Activated T-cell treated with anti-CD3 and anti-CD28 coated beads for 24 hours (primary cell): Measurements from ENCODE around the gene CTCFL.

ENCODE experiments used
- DNase-seq: peaks from one replicate; pipeline ENCODE4 v3.0.0-alpha.2; 2020; ENCODE audit warnings: low read depth

Gene CTCFL

DNA sequence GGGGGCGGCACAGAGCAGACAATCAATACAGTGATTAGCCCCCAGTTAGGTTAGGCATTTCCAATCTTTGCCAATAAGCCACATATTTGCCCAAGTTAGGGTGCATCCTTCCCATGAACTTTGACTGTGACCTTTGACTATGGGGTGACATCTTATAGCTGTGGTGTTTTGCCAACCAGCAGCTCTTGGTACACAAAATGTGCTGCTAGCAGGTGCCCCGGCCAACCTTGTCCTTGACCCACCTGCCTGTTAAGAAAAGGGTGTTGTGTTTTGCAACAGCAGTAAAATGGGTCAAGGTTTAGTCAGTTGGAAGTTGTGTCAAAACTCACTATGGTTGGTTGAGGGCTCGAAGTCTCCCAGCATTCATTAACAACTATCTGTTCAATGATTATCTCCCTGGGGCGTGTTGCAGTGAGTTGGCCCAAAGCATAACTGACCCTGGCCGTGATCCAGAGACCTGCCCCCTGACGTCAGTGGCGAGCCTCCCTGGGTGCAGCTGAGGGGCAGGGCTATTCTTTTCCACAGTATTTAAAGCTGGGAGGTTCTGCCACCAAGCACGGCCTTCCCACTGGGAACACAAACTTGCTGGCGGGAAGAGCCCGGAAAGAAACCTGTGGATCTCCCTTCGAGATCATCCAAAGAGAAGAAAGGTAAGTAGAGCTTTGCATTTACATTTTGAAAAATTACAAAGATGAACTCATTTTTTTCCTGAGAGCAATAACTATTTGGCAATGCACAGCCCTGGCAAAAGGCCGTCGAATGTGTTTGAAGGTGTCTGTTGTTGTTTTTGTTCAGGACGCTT is 35.8 kb upstream of the CTCFL start, which contains the start of gene PCK1:
TSS of gene PCK1 (plus strand) at position 557 of the 802 bp plus-strand sequence. CDS start 302 bp downstream, outside the sequence.
- no peak for DNase-seq

DNA sequence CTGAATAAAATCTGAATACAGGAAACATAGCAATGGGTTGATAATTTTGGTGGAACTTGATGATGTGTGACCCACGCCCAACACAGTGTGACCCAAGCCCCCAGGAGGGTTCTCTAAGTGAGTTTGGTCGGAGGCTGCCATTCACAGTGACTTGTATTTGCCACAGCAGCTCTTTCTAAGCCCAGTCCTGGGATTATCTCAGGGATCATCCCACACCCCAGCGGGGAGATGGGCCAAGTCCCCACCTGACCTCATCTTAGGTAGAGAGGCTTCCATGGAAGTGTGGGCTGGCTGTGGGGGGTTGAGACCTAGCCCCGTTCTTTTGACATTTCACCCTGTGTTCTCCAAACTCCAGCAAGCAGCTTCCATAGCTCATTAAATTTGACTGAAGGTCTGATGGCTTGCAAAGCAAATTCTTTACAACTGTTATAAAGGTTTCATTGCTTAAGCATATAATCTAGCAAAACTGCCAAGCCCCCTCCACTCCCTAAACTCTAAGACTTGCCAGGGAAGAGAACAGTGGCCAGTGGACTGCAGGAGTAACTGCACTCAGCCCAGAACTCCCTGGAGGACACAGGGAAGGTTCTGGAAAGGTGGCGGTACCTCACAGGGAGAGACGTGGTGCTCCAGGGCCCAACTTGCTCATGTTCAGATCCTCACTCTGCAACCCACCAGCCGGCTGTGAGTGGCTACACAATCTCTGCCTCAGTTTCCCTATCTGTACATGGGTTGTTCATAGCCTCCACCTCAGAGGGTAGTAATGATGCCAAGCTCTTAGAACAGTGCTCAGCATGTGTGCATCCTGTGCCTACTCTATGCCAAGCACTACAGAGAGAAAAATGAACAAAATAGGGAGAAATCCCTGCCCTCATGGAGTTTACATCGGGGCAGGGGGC is 35.0 kb upstream of the CTCFL start:
- no peak for DNase-seq

GRCh38 chr20:57559289-57559634 is 34.3 kb upstream of the CTCFL start:
- DNase-seq: no peak

GRCh38 chr20:57558614-57559288 is 33.8 kb upstream of the CTCFL start:
- DNase-seq: no peak

DNA sequence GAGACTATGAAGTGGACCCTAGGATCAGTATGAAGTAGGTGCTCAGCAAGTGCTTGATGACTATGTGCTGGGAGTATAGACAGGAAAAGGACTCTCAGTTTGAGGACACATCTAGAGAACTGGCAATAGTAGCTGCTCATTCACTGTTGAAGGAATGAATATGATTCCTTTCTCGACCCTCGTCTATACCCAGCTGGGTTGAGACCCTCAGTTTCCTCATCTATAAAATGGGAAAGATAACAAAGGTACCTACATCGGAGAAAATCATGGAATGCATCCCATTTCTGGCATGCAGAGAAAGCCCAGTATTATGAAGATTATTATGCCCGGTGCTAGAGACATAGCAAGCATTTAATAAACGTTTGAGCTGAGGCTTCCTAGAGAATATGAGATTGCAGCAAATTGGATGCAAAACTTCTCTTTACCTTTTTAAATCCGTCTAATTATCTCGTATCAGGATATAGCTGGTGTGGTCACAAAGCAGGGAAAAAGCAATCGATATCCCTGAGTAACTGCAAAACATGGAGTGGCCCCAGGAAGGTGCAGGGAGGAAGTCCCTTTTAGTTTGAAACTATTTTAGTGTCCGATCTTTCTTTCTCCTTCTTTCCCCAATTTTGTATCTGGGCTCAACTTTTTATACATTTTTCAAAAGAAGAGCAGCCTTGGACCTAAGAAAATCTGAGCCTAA is 33.1 kb upstream of the CTCFL start:
- DNase-seq: no peak

DNA sequence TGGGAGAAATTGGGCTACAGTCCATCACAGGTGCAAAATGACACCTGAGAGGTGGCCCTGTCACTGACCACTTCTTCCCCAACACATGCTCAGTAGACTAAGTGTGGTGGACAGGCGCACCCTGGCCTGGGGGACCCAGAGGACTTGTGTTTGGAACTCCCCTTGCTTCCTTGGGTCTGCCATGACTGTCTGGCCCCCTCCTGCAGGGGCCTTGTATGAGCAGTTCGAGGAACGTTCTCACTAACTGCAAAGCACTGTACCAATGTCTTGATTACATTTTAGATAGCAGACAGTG is 32.0 kb upstream of the CTCFL start:
- no peak for DNase-seq

DNA sequence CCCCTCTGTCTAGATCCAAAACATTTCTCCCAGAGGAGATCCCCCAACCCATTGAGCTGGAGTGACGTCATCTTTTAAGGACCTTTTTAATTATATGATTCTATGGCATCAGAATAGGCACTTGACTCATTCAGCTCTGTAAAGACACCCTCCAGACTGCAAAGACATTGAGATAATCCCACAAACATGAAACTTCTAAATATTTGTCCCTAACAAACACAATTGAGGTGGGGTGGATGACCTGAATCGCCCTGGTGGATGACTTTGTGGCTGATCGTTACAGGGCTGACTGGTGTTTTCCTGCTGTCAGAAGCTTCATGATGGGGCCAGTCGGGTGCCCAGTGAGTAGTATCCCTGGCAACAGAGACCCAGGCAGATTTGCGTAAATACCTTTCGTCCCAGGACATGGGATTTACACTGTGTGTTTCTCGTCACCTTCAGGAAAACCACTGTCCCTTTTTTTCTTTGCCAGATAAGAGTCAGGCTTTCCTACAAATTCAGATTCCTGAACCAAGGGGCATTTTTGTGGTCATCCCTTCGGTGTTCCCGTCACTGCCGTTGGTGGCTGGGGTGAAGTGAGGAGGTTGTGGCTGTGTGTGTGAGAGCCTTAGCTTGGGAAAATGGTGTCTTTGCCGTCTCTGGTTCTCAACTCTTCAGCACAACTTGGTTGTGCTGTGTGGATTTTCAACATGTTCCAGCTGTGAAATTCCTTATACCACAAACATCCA is 30.7 kb upstream of the CTCFL start:
- DNase-seq: no peak

- no peak for DNase-seq
Observed at GRCh38 chr20:57553376-57554018, 28.6 kb upstream of the CTCFL start.

GRCh38 chr20:57552471-57552870 is 27.5 kb upstream of the CTCFL start:
- DNase-seq: no peak

- DNase-seq: no peak
Observed at GRCh38 chr20:57548177-57549058, 23.5 kb upstream of the CTCFL start.

- DNase-seq: no peak
Observed at GRCh38 chr20:57546956-57547649, 22.2 kb upstream of the CTCFL start.

DNA sequence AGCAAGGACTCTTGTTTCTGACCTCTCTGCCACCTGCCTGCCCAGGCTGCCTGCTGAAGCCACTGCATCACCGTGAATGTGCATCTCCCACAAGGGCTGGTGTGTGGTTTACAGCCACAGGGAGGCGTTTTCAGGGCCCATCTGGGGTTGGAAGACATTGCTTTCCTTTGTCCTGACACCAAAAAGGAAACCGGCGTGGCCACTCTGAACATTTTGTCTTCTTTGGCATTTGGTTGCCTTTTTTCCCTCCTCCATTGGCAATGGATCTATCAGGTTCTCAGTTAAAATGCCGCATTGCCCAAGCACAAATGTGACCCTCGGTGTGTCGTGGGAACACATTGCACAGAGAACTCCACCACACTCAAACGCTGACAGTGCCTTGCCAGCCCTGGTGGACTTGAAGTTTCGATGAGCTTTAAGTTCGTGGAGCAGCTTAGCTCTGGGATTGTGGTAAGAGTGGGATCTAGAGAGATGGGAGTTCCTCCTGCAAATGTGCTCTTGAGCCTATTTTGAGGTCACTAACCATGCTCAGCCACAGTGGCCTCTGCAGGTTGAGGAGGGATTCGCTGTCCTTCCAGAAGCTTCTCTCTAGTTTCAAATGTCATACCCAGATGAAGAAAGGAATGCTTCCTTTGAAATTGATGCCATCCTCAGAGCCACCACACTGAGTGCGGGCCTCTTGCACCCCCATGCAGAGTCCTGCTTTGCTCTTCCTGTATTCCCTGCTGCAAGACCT is 21.2 kb upstream of the CTCFL start:
- no peak for DNase-seq

DNA sequence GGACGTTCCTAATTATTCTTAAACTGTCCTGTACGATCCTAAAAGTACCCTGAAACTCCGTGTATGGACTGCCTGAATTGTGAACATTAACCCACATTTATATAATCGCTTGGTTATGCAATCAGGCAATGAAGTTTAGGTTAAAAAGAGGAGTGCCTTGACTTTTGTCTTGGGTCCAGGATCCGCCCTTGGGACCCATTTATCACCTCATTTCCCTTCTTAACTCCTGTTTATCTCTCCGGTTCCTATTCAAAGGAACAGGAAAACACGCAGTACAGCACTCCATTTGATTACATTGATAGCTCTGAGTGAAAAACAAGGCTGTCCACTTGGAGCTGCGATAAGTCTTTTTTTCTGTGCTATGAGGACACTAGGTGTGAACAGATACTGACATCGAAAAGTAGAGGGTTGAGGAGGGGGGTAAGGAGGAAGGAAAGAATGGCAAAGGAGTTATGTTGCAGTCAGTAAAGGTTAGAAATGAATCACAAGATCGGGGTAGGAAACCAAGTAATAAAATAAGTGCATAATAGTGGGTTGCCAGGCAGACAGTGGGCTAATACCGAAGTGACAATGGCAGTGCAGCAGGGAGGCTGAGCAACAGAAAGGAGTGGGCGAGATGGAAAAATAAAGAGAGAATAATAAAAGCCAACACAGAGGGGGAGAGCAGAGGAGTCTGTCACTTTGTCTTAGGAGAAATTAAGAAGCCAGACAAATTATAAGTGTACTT is 20.1 kb upstream of the CTCFL start:
- DNase-seq: no peak

- DNase-seq: no peak
Observed at GRCh38 chr20:57543754-57544153, 18.8 kb upstream of the CTCFL start.

- no peak for DNase-seq
Observed at GRCh38 chr20:57540890-57541580, 16.1 kb upstream of the CTCFL start.

DNA sequence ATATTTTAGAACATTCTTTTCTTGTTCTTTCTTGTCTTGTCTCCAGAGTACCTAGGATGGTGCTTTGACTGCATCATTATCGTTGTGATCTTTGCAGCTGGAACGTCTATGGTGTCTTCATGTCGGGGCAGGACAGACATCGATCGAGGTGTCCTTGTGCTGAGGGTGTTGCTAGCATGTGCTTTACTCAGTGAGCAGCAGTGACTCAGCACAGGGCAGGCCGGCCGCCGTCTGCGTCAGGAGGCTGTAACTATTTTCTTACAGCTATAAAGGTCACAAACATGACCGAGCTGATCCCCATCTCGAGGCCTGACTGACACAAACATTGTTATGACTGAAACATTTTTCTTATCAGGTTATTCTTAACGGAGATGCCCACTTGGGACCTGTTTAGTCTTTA is 14.9 kb upstream of the CTCFL start:
- no peak for DNase-seq

- DNase-seq: no peak
Observed at GRCh38 chr20:57537822-57538221, 12.9 kb upstream of the CTCFL start.
